ENCODE measurements around the gene NSDHL.

The NSDHL gene

DNA sequence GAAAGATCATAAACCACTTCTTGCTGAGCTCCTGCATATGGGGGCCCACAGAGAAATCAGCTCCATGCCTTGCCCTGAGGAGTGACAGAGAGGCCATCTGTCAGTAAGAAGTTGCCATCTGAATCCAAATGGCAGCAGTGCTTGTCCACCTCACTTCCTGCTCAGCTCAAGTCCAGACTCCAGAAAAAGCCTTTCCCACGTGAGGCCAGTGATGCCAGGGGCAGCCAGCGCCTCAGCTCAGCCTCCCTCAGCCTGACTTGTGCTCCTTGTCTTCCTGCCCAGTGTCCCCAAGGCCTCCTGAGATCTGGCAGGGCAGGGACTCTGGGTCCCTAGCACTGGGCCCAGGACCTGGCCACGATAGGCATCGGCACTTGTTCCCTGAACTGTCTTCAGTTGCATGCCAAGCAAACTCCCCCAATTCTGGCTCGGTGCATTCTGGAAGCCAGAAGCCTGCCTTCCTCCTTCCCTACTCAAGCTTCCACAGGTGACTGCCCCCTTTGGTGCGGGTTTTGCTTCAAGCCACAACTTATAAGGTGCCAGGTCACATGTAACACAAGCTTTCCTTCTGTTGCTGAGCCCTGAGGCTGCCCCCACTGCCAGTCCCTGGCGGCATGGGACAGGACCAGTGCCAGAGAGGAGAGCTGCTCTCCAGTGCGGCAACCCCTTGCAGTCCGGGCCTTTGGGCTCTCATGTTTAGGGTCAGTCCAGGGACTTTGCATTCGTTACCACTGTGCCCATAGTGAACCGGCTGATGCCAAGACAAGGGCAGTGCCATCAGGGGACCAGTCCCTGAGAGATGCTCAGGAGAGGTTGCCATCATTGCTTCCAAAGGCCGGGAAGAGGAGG is 69.2 kb downstream of the NSDHL start:
- no peak for DNase-seq (ENCODE audit: low read depth in 1 of 2, low spot score in 1 of 2)
- H3K4me3 ChIP-seq (replicated peaks; ENCODE audit: insufficient read depth, low read length): no peak overlapping the region
- no peak overlapping the region for H3K27ac ChIP-seq (replicated peaks)
- no peak for TF ChIP-seq SPI1 (IDR thresholded peaks at IDR 0.05; ENCODE audit: borderline replicate concordance, low read depth)
- no peak for TF ChIP-seq POLR2AphosphoS5 (IDR thresholded peaks at IDR 0.05; ENCODE audit: low read depth)
- TF ChIP-seq, protein P1, sequence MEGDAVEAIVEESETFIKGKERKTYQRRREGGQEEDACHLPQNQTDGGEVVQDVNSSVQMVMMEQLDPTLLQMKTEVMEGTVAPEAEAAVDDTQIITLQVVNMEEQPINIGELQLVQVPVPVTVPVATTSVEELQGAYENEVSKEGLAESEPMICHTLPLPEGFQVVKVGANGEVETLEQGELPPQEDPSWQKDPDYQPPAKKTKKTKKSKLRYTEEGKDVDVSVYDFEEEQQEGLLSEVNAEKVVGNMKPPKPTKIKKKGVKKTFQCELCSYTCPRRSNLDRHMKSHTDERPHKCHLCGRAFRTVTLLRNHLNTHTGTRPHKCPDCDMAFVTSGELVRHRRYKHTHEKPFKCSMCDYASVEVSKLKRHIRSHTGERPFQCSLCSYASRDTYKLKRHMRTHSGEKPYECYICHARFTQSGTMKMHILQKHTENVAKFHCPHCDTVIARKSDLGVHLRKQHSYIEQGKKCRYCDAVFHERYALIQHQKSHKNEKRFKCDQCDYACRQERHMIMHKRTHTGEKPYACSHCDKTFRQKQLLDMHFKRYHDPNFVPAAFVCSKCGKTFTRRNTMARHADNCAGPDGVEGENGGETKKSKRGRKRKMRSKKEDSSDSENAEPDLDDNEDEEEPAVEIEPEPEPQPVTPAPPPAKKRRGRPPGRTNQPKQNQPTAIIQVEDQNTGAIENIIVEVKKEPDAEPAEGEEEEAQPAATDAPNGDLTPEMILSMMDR (IDR thresholded peaks at IDR 0.05; ENCODE audit: insufficient read depth, low read length): no peak
- TF ChIP-seq GABPA (IDR thresholded peaks at IDR 0.05; ENCODE audit: low read depth): no peak
- TF ChIP-seq, protein P2, sequence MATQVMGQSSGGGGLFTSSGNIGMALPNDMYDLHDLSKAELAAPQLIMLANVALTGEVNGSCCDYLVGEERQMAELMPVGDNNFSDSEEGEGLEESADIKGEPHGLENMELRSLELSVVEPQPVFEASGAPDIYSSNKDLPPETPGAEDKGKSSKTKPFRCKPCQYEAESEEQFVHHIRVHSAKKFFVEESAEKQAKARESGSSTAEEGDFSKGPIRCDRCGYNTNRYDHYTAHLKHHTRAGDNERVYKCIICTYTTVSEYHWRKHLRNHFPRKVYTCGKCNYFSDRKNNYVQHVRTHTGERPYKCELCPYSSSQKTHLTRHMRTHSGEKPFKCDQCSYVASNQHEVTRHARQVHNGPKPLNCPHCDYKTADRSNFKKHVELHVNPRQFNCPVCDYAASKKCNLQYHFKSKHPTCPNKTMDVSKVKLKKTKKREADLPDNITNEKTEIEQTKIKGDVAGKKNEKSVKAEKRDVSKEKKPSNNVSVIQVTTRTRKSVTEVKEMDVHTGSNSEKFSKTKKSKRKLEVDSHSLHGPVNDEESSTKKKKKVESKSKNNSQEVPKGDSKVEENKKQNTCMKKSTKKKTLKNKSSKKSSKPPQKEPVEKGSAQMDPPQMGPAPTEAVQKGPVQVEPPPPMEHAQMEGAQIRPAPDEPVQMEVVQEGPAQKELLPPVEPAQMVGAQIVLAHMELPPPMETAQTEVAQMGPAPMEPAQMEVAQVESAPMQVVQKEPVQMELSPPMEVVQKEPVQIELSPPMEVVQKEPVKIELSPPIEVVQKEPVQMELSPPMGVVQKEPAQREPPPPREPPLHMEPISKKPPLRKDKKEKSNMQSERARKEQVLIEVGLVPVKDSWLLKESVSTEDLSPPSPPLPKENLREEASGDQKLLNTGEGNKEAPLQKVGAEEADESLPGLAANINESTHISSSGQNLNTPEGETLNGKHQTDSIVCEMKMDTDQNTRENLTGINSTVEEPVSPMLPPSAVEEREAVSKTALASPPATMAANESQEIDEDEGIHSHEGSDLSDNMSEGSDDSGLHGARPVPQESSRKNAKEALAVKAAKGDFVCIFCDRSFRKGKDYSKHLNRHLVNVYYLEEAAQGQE (IDR thresholded peaks at IDR 0.05; ENCODE audit: insufficient replicate concordance, low read depth): no peak
- H3K27me3 ChIP-seq (ENCODE audit: insufficient read depth, poor library complexity, severe bottlenecking): peaks cover 4% of the 10 kb centered on the region

DNA sequence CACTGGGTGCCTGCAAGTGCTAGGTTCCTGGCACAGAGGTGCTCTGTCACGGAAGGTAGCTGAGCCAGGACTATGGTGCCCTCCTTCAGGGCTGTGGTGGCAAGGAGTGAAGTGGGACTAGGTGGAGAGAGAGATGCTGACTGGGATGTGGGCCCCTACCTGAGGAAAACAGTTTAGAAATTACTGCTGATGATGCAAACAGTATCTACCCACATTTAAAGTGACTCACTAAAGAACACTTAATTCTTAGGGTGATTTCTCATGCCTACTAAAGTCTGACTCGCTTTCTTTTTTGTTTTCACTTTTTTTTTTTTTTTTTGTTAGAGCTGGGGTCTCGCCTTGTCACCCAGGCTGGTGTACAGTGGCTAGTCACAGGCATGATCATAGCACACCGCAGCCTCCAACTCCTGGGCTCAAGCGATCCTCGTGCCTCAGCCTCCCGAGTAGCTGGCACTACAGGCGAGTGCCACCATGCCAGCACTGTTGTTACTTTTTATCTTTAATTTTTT is 70.1 kb downstream of the NSDHL start:
- Histone ChIP-seq H3K4me3 (replicated peaks; ENCODE audit: insufficient read depth, low read length) (no peak overlapping the region), H3K27ac (replicated peaks) (no peak overlapping the region), H3K27me3 (ENCODE audit: insufficient read depth, poor library complexity, severe bottlenecking) (peaks cover 4% of the 10 kb centered on the region)
- TF ChIP-seq, protein P2 (IDR thresholded peaks at IDR 0.05; ENCODE audit: insufficient replicate concordance, low read depth): no peak
- no peak for TF ChIP-seq SPI1 (IDR thresholded peaks at IDR 0.05; ENCODE audit: borderline replicate concordance, low read depth)
- DNase-seq (ENCODE audit: low read depth in 1 of 2, low spot score in 1 of 2): no peak

DNA sequence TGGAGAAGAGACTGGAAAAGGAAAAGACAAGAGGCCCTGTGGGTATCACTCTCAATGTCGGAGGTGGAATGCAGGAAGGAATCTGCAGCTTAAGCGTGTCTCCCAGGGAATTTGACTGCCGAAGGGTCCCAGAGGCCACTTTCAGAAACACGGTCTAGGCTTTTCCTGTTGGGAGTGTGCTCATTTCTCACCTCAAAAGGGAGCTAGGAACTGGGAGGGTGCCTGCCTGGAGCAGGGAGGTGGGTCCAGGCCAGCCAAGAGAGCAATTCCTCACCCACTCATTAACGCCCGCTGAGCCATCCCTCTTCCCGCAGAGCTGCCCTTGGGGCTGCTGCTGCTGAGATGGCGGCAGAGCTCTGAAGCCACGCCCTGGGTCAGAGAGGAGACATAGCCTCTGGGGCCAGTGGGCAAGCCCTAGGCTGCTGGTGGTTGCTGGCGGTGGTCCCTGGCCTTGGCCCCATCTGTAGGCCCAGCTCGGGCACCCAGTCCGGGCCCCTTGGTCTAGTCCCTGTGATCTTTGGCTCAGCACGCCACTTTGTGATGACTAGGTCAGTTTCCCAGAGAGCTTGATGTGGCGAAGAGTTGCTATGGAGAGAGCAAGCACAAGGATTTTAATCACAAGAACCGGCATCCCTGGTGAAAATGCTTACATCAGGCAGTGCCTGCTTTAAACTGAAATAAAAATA is 71.1 kb downstream of the NSDHL start:
- Histone ChIP-seq H3K4me3 (replicated peaks; ENCODE audit: insufficient read depth, low read length) (no peak overlapping the region), H3K27ac (replicated peaks) (no peak overlapping the region), H3K27me3 (ENCODE audit: insufficient read depth, poor library complexity, severe bottlenecking) (peaks cover 3% of the 10 kb centered on the region)
- TF ChIP-seq POLR2AphosphoS5 (IDR thresholded peaks at IDR 0.05; ENCODE audit: low read depth): no peak
- no peak for TF ChIP-seq GABPA (IDR thresholded peaks at IDR 0.05; ENCODE audit: low read depth)
- TF ChIP-seq, protein P1 (IDR thresholded peaks at IDR 0.05; ENCODE audit: insufficient read depth, low read length): no peak
- no peak for TF ChIP-seq SPI1 (IDR thresholded peaks at IDR 0.05; ENCODE audit: borderline replicate concordance, low read depth)
- TF ChIP-seq, protein P2 (IDR thresholded peaks at IDR 0.05; ENCODE audit: insufficient replicate concordance, low read depth): no peak
- no peak for DNase-seq (ENCODE audit: low read depth in 1 of 2, low spot score in 1 of 2)

Measured in HL-60 (cell line).